ENCODE results near the gene ZNF85. TPM values are rescaled to one million over a fixed set of nuclear protein-coding genes. Genes with fewer than 3 reads are reported as not detected.

ZNF85 gene
- total RNA-seq = 5.8 and 7.3 TPM in 2 replicates

DNA sequence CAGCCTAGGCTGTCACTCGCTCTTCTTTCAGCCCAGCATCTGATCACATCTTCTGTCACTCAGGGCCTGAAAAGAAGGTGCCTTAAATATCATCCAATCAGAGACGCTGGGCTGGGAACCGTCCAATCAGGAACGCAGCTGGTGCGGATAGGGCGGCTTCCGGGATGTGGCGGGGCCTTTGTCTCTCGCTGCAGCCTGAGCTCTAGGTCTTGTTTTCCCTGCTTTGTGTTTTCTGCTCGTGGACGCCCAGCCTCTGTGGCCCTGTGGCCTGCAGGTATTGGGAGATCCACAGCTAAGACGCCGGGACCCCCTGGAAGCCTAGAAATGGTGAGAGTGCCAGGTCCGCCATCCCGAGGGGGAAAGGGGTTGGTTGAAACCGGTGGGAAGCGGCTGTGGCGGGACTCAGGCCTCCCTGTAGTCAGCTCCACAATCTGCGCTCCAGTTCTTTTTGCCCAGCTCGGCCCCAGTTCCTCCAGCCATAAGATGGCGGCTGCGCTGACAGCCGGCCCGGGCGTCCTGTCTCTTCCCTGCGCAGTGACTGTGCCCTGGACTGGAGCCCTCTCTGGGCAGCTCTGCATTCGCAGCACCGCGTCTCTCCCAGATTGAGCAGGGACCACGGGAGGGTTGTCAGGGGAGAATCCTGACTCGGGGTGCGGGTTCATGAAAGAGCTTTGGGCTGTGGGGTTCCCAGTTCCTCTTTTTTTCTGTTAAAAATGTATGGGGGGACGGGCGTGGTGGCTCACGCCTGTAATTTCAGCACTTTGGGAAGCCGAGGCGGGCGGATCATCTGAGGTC lies at the start of gene ZNF85:
TSS of gene ZNF85 (plus strand) at position 175 of the 795 bp plus-strand sequence. CDS start at position 325, 150 bp downstream.

Other genes starting within 250 kb of the ZNF85 start
- 0.97 and 3.1 TPM in 2 replicates for gene ZNF66, start 146.9 kb upstream of the ZNF85 start, total RNA-seq
- gene ZNF430, start 97.4 kb downstream of the ZNF85 start, total RNA-seq = 8.9 and 14.3 TPM in 2 replicates
- 4.5 and 6.5 TPM in 2 replicates for gene ZNF714, start 159.0 kb downstream of the ZNF85 start, total RNA-seq
- gene ZNF431, start 218.8 kb downstream of the ZNF85 start, total RNA-seq = 4.4 and 5.5 TPM in 2 replicates

All from hair follicle dermal papilla cell (primary cell).